Peyer's patch (tissue), 4 donors: ENCODE measurements around the gene CXXC5.

Source experiments
- POLR2A ChIP-seq, 2 donors: fragments of 450-650 bp; IDR thresholded peaks; one replicate each; pipeline ENCODE4 v1.5.1; 2017; ENCODE audit warnings: antibody characterized with exemption in 2 of 2, mild to moderate bottlenecking in 2 of 2, moderate library complexity in 2 of 2
- TF ChIP-seq, protein P1 (sequence below), 6 experiments: fragments of 450-650 bp in 4 of 6; fragments of 200-600 bp in 2 of 6; sonication (generic) in 1 of 6; IDR thresholded peaks; one replicate each; pipeline ENCODE4 v1.5.1; 2017 to 2019; ENCODE audit warnings: antibody characterized with exemption in 6 of 6, mild to moderate bottlenecking in 3 of 6, moderate library complexity in 1 of 6

DNA sequence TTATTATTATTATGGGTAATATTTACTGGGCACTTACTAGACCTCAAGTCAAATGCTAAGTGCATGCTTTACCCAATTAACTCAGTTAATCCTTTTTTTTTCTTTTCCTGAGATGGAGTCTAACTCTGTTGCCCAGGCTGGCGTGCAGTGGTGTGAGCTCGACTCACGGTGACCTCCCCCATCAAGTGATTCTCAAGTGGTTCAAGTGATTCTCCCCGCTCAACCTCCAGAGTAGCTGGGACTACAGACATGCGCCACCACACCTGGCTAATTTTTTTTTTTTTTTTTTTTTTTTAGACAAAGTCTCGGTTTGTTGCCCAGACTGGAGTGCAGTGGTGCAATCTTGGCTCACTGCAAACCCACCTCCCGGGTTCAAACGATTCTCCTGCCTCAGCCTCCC lies 69.1 kb downstream of the CXXC5 start:
- TF ChIP-seq POLR2A (IDR thresholded peaks at IDR 0.05), result no peak
- TF ChIP-seq, protein P1, sequence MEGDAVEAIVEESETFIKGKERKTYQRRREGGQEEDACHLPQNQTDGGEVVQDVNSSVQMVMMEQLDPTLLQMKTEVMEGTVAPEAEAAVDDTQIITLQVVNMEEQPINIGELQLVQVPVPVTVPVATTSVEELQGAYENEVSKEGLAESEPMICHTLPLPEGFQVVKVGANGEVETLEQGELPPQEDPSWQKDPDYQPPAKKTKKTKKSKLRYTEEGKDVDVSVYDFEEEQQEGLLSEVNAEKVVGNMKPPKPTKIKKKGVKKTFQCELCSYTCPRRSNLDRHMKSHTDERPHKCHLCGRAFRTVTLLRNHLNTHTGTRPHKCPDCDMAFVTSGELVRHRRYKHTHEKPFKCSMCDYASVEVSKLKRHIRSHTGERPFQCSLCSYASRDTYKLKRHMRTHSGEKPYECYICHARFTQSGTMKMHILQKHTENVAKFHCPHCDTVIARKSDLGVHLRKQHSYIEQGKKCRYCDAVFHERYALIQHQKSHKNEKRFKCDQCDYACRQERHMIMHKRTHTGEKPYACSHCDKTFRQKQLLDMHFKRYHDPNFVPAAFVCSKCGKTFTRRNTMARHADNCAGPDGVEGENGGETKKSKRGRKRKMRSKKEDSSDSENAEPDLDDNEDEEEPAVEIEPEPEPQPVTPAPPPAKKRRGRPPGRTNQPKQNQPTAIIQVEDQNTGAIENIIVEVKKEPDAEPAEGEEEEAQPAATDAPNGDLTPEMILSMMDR (IDR thresholded peaks at IDR 0.05), result no peak
